SK-N-SH (cell line): ENCODE measurements around the gene COX14.

Experiments
- CHD2 ChIP-seq: fragments of 150-350 bp; IDR thresholded peaks from 2 replicates; pipeline ENCODE4 v1.6.1; 2018; ENCODE audit warnings: low read length; ENCODE audit not compliant: partially characterized antibody
- EZH2phosphoT487 ChIP-seq: fragments of 200-600 bp; sonication (generic); IDR thresholded peaks from 2 replicates; pipeline ENCODE4 v1.6.1; 2017; ENCODE audit warnings: low read depth, mixed run types, mild to moderate bottlenecking, antibody characterized with exemption, moderate library complexity, borderline replicate concordance
- FOXJ3 ChIP-seq: sonication (generic); formaldehyde crosslinking; IDR thresholded peaks from 2 replicates; pipeline ENCODE4 v1.5.1; 2020; ENCODE audit warnings: mild to moderate bottlenecking, missing genetic modification reagents
- GABPA ChIP-seq: IDR thresholded peaks from 2 replicates; pipeline ENCODE4 v1.4.0; 2012; ENCODE audit warnings: low read depth, mild to moderate bottlenecking
- POLR2AphosphoS5 ChIP-seq: IDR thresholded peaks from 2 replicates; pipeline ENCODE4 v1.6.1; 2012; ENCODE audit warnings: low read depth, low read length
- RFX5 ChIP-seq: IDR thresholded peaks from 2 replicates; pipeline ENCODE4 v1.6.1; 2012; ENCODE audit warnings: mild to moderate bottlenecking, improper control_type of control experiment, low read length
- RXRA ChIP-seq: IDR thresholded peaks from 2 replicates; pipeline ENCODE4 v1.4.0; 2012; ENCODE audit warnings: low read depth, mild to moderate bottlenecking, borderline replicate concordance
- TCF12 ChIP-seq: IDR thresholded peaks from 2 replicates; pipeline ENCODE4 v1.4.0; 2012
- TEAD4 ChIP-seq: IDR thresholded peaks from 2 replicates; pipeline ENCODE4 v1.4.0; 2012; ENCODE audit warnings: mild to moderate bottlenecking, borderline replicate concordance; ENCODE audit not compliant: insufficient read depth
- YY1 ChIP-seq: IDR thresholded peaks from 2 replicates; pipeline ENCODE4 v1.4.0; 2012; ENCODE audit warnings: low read depth, mild to moderate bottlenecking
- TF ChIP-seq, protein P1 (sequence below): fragments of 200-600 bp; sonication (generic); IDR thresholded peaks from 2 replicates; pipeline ENCODE4 v1.6.1; 2017; ENCODE audit warnings: antibody characterized with exemption, mild to moderate bottlenecking, moderate library complexity
- TF ChIP-seq, protein P2 (sequence below): IDR thresholded peaks from 2 replicates; pipeline ENCODE4 v1.4.0; 2012; ENCODE audit warnings: low read depth, borderline replicate concordance
- TF ChIP-seq, protein P3 (sequence below): IDR thresholded peaks from 2 replicates; pipeline ENCODE4 v1.6.1; 2012; ENCODE audit warnings: mild to moderate bottlenecking, low read depth, low read length, moderate library complexity
- TF ChIP-seq, protein P4 (sequence below): IDR thresholded peaks from 2 replicates; pipeline ENCODE4 v1.4.0; 2012; ENCODE audit warnings: low read depth

DNA sequence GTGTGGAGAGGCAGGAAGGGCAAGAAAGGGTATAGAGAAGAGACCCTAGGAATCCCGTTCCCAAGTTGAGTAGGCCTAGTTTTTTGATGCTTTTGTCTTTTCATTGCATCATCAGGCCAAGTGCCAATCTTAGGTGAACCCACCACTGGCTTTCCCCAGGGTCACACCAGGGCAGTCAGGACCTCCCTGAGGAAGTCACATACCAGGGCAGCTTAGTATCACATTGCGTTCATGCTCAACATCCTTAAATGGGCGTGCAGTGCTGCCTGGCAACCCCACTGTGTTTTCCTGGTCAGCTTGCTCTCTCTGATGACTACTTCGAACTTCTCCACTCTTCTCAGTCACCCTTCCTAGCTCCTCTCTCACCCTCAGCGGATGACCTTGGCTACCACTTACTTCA lies 45.6 kb upstream of the COX14 start:
- no peak for TF ChIP-seq POLR2AphosphoS5
- TF ChIP-seq, protein P1, sequence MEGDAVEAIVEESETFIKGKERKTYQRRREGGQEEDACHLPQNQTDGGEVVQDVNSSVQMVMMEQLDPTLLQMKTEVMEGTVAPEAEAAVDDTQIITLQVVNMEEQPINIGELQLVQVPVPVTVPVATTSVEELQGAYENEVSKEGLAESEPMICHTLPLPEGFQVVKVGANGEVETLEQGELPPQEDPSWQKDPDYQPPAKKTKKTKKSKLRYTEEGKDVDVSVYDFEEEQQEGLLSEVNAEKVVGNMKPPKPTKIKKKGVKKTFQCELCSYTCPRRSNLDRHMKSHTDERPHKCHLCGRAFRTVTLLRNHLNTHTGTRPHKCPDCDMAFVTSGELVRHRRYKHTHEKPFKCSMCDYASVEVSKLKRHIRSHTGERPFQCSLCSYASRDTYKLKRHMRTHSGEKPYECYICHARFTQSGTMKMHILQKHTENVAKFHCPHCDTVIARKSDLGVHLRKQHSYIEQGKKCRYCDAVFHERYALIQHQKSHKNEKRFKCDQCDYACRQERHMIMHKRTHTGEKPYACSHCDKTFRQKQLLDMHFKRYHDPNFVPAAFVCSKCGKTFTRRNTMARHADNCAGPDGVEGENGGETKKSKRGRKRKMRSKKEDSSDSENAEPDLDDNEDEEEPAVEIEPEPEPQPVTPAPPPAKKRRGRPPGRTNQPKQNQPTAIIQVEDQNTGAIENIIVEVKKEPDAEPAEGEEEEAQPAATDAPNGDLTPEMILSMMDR = no peak
- TF ChIP-seq, protein P2, sequence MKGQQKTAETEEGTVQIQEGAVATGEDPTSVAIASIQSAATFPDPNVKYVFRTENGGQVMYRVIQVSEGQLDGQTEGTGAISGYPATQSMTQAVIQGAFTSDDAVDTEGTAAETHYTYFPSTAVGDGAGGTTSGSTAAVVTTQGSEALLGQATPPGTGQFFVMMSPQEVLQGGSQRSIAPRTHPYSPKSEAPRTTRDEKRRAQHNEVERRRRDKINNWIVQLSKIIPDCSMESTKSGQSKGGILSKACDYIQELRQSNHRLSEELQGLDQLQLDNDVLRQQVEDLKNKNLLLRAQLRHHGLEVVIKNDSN = no peak
- TF ChIP-seq TCF12 = no peak
- no peak for TF ChIP-seq YY1
- TF ChIP-seq TEAD4 = no peak
- TF ChIP-seq EZH2phosphoT487 = no peak
- no peak for TF ChIP-seq FOXJ3 (CRISPR knock-in tag)
- TF ChIP-seq, protein P3, sequence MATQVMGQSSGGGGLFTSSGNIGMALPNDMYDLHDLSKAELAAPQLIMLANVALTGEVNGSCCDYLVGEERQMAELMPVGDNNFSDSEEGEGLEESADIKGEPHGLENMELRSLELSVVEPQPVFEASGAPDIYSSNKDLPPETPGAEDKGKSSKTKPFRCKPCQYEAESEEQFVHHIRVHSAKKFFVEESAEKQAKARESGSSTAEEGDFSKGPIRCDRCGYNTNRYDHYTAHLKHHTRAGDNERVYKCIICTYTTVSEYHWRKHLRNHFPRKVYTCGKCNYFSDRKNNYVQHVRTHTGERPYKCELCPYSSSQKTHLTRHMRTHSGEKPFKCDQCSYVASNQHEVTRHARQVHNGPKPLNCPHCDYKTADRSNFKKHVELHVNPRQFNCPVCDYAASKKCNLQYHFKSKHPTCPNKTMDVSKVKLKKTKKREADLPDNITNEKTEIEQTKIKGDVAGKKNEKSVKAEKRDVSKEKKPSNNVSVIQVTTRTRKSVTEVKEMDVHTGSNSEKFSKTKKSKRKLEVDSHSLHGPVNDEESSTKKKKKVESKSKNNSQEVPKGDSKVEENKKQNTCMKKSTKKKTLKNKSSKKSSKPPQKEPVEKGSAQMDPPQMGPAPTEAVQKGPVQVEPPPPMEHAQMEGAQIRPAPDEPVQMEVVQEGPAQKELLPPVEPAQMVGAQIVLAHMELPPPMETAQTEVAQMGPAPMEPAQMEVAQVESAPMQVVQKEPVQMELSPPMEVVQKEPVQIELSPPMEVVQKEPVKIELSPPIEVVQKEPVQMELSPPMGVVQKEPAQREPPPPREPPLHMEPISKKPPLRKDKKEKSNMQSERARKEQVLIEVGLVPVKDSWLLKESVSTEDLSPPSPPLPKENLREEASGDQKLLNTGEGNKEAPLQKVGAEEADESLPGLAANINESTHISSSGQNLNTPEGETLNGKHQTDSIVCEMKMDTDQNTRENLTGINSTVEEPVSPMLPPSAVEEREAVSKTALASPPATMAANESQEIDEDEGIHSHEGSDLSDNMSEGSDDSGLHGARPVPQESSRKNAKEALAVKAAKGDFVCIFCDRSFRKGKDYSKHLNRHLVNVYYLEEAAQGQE = no peak
- no peak for TF ChIP-seq RFX5
- TF ChIP-seq CHD2 = no peak
- no peak for TF ChIP-seq GABPA
- TF ChIP-seq, protein P4, sequence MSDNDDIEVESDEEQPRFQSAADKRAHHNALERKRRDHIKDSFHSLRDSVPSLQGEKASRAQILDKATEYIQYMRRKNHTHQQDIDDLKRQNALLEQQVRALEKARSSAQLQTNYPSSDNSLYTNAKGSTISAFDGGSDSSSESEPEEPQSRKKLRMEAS = no peak
- no peak; the same call in 1 of the 2 replicates for TF ChIP-seq RXRA
